MM.1S (cell line): ENCODE measurements around the gene SALL2.

Experiments used
- EZH2 ChIP-seq: fragments of 300-600 bp; sonication (generic); optimal IDR thresholded peaks from 2 replicates; pipeline ENCODE3; 2017; ENCODE audit warnings: low read depth, mild to moderate bottlenecking, antibody characterized with exemption, low read length, mixed read lengths
- EZH2phosphoT487 ChIP-seq: fragments of 300-600 bp; sonication (generic); IDR thresholded peaks from 2 replicates; pipeline ENCODE4 v1.6.1; 2018; ENCODE audit warnings: antibody characterized with exemption, low read length
- TF ChIP-seq, protein P1 (sequence below): fragments of 300-600 bp; sonication (generic); IDR thresholded peaks from 2 replicates; pipeline ENCODE4 v1.5.1; 2016; ENCODE audit warnings: antibody characterized with exemption, low read length, mixed read lengths

GRCh38 chr14:21501568-21501967 lies 24.6 kb downstream of the SALL2 start:
- TF ChIP-seq, protein P1, sequence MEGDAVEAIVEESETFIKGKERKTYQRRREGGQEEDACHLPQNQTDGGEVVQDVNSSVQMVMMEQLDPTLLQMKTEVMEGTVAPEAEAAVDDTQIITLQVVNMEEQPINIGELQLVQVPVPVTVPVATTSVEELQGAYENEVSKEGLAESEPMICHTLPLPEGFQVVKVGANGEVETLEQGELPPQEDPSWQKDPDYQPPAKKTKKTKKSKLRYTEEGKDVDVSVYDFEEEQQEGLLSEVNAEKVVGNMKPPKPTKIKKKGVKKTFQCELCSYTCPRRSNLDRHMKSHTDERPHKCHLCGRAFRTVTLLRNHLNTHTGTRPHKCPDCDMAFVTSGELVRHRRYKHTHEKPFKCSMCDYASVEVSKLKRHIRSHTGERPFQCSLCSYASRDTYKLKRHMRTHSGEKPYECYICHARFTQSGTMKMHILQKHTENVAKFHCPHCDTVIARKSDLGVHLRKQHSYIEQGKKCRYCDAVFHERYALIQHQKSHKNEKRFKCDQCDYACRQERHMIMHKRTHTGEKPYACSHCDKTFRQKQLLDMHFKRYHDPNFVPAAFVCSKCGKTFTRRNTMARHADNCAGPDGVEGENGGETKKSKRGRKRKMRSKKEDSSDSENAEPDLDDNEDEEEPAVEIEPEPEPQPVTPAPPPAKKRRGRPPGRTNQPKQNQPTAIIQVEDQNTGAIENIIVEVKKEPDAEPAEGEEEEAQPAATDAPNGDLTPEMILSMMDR: no peak
- TF ChIP-seq EZH2 (no peak), EZH2phosphoT487 (no peak)
